ENCODE data around the gene FNDC3B. TPM values are rescaled to one million over a fixed set of nuclear protein-coding genes. Genes with fewer than 3 reads are reported as not detected.

Gene FNDC3B
- total and polyA plus RNA-seq, 2 donors from 2014 or later, result 11.8 to 185 TPM

- no peak for TF ChIP-seq CTCF (IDR thresholded peaks at IDR 0.05; ENCODE audit: borderline replicate concordance, extremely low read depth, insufficient read depth)
- Histone ChIP-seq H3K36me3 (ENCODE audit: control insufficient read depth in 2 of 3, insufficient read depth in 3 of 3, low read length in 3 of 3) (no peaks in the 10 kb centered on the region), H3K4me3 (ENCODE audit: low read length in 3 of 3) (no peak overlapping the region), H3K9me3 (ENCODE audit: control insufficient read depth in 2 of 3, insufficient read depth in 1 of 3, low read length in 3 of 3) (no peaks in the 10 kb centered on the region), H3K27ac (ENCODE audit: low read depth in 2 of 2, low read length in 2 of 2) (no peak overlapping the region), H3K27me3 (ENCODE audit: control insufficient read depth, insufficient read depth, low read length) (no peaks in the 10 kb centered on the region), H3K4me1 (ENCODE audit: control insufficient read depth in 2 of 3, insufficient read depth in 2 of 3, low read depth in 1 of 3, low read length in 3 of 3) (no peaks in the 10 kb centered on the region), H3K9ac (ENCODE audit: low read length in 3 of 3) (no peak overlapping the region)
- DNase-seq (no peak), FAIRE-seq (no peak)
- intact Hi-C loops (cut with DNase I), result no loop called here
Measured at GRCh38 chr3:172388412-172389078, 349.2 kb downstream of the FNDC3B start.

- FAIRE-seq (no peak), DNase-seq (no peak)
- H3K27ac ChIP-seq (ENCODE audit: low read depth in 2 of 2, low read length in 2 of 2), result no peak overlapping the region
- no peaks in the 10 kb centered on the region for H3K4me1 ChIP-seq (ENCODE audit: control insufficient read depth in 2 of 3, insufficient read depth in 2 of 3, low read depth in 1 of 3, low read length in 3 of 3)
- H3K9me3 ChIP-seq (ENCODE audit: control insufficient read depth in 2 of 3, insufficient read depth in 1 of 3, low read length in 3 of 3), result no peaks in the 10 kb centered on the region
- H3K36me3 ChIP-seq (ENCODE audit: control insufficient read depth in 2 of 3, insufficient read depth in 3 of 3, low read length in 3 of 3), result no peaks in the 10 kb centered on the region
- intact Hi-C loops (cut with DNase I), result no loop called here
- no peak for TF ChIP-seq CTCF (IDR thresholded peaks at IDR 0.05; ENCODE audit: borderline replicate concordance, extremely low read depth, insufficient read depth)
- no peaks in the 10 kb centered on the region for H3K27me3 ChIP-seq (ENCODE audit: control insufficient read depth, insufficient read depth, low read length)
- no peak overlapping the region for H3K4me3 ChIP-seq (ENCODE audit: low read length in 3 of 3)
- no peak overlapping the region for H3K9ac ChIP-seq (ENCODE audit: low read length in 3 of 3)
Measured at GRCh38 chr3:172390792-172391191, 351.4 kb downstream of the FNDC3B start.

GRCh38 chr3:172391592-172392302 lies 352.4 kb downstream of the FNDC3B start:
- Histone ChIP-seq H3K9me3 (ENCODE audit: control insufficient read depth in 2 of 3, insufficient read depth in 1 of 3, low read length in 3 of 3) (no peaks in the 10 kb centered on the region), H3K27me3 (ENCODE audit: control insufficient read depth, insufficient read depth, low read length) (no peaks in the 10 kb centered on the region), H3K4me3 (ENCODE audit: low read length in 3 of 3) (no peak overlapping the region), H3K27ac (ENCODE audit: low read depth in 2 of 2, low read length in 2 of 2) (no peak overlapping the region), H3K4me1 (ENCODE audit: control insufficient read depth in 2 of 3, insufficient read depth in 2 of 3, low read depth in 1 of 3, low read length in 3 of 3) (no peaks in the 10 kb centered on the region), H3K9ac (ENCODE audit: low read length in 3 of 3) (no peak overlapping the region), H3K36me3 (ENCODE audit: control insufficient read depth in 2 of 3, insufficient read depth in 3 of 3, low read length in 3 of 3) (no peaks in the 10 kb centered on the region)
- no peak for FAIRE-seq
- TF ChIP-seq CTCF (IDR thresholded peaks at IDR 0.05; ENCODE audit: borderline replicate concordance, extremely low read depth, insufficient read depth), result no peak
- intact Hi-C loops (cut with DNase I), result no loop called here
- peak in 2 of 5 donors; percentile 12 to 68 for DNase-seq
